HG02610 (cell line): Measurements from ENCODE around the gene ADAM12.
"Not testable (repeated sequence)": the region's sequence is repeated elsewhere in the genome, so short reads cannot be mapped to it uniquely, and the experiment has no call there.

Experiments used
- ATAC-seq: cut with Tn5 transposase; IDR thresholded peaks from one replicate; pipeline ENCODE4 v1.9.1; 2021; ENCODE audit warnings: mild to moderate bottlenecking, moderate library complexity; ENCODE audit not compliant: unreplicated experiment

ADAM12 gene

GRCh38 chr10:126375926-126376554 is 12.2 kb downstream of the ADAM12 start:
- no peak for ATAC-seq

DNA sequence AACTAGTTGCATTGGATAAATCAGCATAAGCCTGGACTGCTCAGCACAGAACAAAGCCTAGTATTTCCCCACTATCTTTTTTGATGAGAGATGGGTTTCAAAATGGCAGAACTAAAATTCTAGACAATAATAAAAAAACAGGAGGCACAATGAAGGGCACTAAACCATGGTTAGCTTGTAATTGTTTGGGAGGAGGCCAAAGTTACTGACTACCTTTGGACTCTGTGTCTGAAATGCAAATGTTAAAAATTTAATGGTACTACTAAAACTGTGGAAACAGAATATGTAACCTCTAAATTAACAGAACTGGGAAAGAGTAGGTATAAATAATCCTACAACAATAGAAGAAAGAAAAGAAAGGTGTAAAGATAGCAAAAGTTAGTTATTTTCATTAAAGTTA is 13.0 kb downstream of the ADAM12 start:
- no peak for ATAC-seq

DNA sequence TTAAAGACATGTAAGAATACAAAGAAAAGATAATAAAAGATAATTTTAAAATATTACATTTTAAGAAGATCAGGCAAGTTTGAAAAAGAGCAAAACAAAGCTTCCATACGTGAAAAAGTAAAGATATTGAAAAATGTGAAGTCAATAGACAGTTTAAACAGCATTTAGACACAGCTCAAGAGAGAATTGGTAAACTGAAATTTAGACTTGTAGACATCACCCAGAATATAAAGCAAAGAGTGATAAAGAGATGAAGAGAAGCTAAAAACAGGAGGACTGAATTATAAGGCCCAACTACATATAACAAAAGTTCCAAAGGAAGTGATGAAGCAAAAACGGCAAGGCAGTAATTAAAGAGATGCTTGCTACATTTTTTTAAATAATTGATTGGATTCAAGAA is 13.8 kb downstream of the ADAM12 start:
- ATAC-seq = no peak

GRCh38 chr10:126373972-126374371 is 14.3 kb downstream of the ADAM12 start:
- no peak for ATAC-seq

- no peak for ATAC-seq
Measured at GRCh38 chr10:126373147-126373546, 15.1 kb downstream of the ADAM12 start.

DNA sequence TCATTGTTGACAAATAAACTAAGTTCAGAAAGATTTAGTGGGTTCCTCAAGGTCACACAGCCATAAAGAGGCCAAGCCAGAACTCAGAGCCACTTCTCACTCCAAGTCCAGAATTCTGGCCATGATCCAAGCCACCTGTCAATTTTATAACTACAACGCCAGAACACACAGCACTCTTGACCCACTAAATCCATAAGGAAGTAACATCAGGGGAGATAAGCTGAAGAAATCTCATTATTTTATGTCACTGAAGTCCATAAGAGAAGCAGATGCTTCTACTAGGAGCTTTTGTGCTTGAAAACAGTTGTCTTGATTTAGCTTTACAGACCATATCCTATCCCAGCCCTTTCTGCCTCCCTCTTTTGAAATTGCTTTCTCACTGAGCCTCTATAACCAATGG is 15.9 kb downstream of the ADAM12 start:
- ATAC-seq = no peak

- no peak for ATAC-seq
Measured at GRCh38 chr10:126369125-126369710, 19.1 kb downstream of the ADAM12 start.

DNA sequence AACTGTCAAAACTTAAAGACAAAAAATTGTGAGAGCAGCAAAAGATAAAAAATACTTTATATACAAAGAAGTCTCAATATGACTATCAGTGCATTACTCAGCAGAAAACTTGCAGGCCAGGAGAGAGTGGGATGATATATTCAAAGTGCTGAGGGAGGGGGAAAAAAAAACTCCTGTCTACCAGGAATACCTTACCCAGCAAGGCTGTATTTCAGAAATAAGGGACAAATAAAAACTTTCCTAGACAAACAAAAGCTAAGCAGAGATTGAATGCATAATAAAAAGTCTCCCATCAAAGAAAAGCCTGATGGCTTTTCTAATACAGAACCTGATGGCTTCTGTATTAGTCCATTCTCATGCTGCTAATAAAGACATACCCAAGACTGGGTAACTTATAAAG is 31.1 kb downstream of the ADAM12 start:
- no peak for ATAC-seq

DNA sequence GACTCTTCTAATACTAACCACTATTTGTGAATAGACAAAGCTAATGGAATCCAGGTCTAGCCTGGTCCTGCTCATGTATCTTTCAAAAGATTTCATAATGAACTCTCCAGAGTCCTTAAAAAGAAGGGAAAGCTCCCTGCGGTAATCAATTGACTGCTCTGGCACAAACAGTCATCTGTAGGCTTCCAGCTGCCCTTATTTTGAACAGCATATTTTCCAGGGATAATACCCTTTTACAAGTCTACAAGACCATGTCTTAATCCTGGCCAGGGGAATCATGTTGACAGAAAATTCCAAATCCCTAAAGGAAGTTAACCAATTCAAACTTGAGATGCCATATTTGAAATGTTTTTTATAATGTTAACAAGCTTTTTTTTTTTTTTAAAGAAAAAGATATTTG is 34.6 kb downstream of the ADAM12 start:
- no peak for ATAC-seq

GRCh38 chr10:126352453-126352852 is 35.8 kb downstream of the ADAM12 start:
- ATAC-seq = no peak

DNA sequence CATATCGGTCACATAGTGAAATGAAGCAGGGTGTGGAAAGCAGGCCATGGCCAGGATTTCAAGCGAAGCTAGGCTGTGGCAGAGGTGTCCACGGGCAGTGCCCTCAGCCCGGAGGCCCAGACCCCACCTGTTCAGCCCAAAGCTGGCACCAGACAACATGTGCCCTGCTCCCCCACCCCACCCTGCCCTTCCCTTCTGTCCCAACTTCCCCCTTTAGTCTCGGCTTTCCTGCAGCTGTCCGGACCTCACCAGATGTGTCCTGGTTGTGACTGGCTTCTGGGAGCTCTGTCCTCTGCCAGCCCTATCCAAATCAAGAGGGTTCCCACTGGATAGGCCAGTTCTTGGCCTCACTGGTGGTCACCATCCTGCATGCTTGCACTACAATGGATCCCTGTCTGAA is 37.3 kb downstream of the ADAM12 start:
- no peak for ATAC-seq

- ATAC-seq = no peak
Measured at GRCh38 chr10:126350216-126350992, 37.9 kb downstream of the ADAM12 start.

- no peak for ATAC-seq
Measured at GRCh38 chr10:126349676-126350075, 38.6 kb downstream of the ADAM12 start.

GRCh38 chr10:126349101-126349500 is 39.2 kb downstream of the ADAM12 start:
- no peak for ATAC-seq

GRCh38 chr10:126343496-126343895 is 44.8 kb downstream of the ADAM12 start:
- ATAC-seq = not testable (repeated sequence)

DNA sequence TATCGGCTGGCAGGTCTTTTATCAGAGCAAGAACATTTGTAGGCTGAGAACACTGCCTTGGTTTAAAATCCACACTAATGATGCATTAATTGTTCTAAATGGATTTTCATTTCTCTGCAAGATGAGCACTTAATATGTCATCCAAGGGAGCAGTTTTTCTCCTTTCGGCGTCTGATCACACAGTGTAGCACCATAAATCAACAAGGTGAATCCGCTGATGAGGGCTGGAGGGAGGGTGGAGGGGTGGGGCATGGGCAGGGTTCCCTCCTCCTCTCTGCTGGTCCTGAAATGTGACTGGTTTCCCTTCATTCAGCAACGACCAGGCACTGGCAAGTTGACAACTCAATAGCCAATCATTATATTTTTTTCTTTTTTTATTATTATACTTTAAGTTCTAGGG is 45.6 kb downstream of the ADAM12 start:
- no peak for ATAC-seq

DNA sequence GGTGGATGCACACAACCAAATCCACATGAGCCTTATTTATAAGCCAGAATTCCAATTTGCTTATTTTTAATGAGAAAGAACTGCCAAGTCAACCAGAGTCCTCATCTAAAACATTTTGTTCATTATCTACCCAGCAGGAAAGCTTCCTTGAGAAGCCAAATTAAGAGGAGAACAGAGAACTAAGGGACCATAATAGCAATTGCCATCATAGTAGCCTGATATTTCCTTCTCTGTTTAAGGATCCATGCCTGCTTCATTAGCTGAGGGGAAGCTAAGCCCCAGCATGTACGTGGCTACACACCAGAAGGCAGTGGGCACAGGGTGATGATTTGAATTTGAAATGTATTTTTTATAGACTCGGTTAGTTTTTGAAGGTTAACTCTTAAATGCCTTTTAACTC is 46.8 kb downstream of the ADAM12 start:
- no peak for ATAC-seq

GRCh38 chr10:126337251-126337810 is 50.9 kb downstream of the ADAM12 start:
- ATAC-seq = no peak

DNA sequence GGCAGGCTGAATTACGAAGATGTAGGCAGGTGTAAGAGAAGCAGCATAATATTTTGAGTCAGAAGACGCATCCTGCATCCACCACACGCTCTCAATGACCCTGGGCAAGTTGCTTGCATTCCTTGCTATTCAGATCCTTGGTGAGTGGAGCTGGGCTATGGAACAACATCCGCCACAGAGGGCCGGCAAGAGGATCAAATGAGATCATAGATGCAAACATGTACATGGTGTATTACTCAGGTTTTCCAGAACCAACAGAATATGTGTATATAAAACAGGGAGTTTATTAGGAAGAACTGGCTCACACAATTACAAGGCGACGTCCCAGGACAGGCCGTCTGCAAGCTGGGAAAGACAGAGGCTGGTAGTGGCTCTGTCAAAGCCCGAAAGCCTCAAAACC is 51.5 kb downstream of the ADAM12 start:
- no peak for ATAC-seq

GRCh38 chr10:126334272-126334671 is 54.0 kb downstream of the ADAM12 start:
- ATAC-seq = no peak

GRCh38 chr10:126332576-126332975 is 55.7 kb downstream of the ADAM12 start:
- no peak for ATAC-seq

GRCh38 chr10:126331101-126331500 is 57.2 kb downstream of the ADAM12 start:
- ATAC-seq = no peak
